ENCODE results near the gene TRAPPC8.

Gene TRAPPC8

GRCh38 chr18:31978616-31979015 is 35.7 kb upstream of the TRAPPC8 start:
- no peak overlapping the region for H3K4me3 ChIP-seq (ENCODE audit: low read depth, low read length)
- no peak for TF ChIP-seq CTCF (IDR thresholded peaks at IDR 0.05; ENCODE audit: low read depth, low read length)

DNA sequence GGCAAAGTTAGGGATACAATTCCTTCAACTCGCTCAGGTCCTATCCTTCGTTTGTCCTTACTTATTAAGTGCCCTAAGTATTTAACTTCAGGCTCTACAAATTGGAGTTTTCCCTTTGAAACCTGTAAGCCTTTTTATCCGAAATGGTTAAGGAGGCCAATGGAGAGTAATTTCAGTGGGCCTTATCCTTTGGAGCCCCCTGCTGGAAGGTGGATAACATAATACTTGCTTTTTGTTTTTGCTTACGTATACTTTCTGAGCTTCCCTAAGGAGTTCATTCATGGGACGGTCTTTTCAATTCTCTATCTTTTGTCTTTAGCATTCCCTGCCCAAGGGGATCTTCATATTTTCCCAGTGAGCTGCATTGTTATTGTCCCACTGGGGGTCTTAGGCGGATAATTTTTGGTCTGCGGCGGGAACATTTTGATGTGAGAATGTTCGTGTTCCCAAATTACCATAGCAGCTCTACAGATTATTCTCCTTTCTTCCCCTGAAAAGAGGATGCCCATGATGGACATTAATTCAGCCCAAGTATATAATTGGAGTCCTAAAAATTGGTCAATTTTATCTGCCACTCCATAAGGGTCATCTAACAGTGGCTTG is 34.4 kb upstream of the TRAPPC8 start:
- no peak overlapping the region for H3K4me3 ChIP-seq (ENCODE audit: low read depth, low read length)
- peak; percentile 31; the same call in 1 of the 2 replicates for TF ChIP-seq CTCF (IDR thresholded peaks at IDR 0.05; ENCODE audit: low read depth, low read length)

DNA sequence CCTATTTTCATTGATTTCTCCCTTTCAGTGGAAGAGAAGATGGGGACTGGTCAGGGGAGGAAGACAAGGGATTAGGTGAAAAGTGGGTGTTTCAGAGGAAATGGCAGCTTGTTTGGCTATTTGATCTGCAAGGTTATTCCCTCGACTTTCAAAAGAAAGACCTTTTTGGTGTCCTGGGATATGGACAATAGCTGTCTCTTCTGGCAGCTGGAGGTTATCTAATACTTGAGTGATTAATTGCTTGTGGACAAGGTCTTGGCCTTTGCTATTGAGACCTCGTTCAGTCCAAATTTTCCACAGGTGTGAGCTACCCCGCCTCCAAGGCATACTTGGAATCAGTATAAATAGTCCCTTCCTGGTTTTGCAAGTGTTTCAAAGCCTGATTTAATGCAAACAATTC is 33.3 kb upstream of the TRAPPC8 start:
- TF ChIP-seq CTCF (IDR thresholded peaks at IDR 0.05; ENCODE audit: low read depth, low read length), result no peak
- no peak overlapping the region for H3K4me3 ChIP-seq (ENCODE audit: low read depth, low read length)

- TF ChIP-seq CTCF (IDR thresholded peaks at IDR 0.05; ENCODE audit: low read depth, low read length), result no peak
- no peak overlapping the region for H3K4me3 ChIP-seq (ENCODE audit: low read depth, low read length)
These were observed 31.1 kb upstream of the TRAPPC8 start for GRCh38 chr18:31973929-31974546.

DNA sequence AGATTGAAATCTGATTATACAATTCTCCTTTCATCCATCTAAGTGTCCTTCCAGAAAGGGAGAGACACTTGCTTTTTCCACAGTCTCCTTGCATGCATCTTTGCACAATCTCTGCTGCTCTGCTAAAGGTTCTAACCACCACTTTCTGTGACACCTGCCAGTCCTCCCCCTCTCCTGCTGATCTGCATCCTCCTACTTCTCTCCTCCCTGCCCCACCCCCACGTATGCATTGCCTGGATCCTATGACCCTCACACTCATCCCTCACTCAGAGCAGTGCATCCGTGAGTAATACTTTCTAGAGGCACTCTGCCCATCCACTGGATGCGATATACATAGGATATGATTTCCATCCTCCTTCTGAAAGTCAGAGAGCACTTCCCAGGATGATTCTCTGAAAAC is 27.7 kb upstream of the TRAPPC8 start:
- no peak for TF ChIP-seq CTCF (IDR thresholded peaks at IDR 0.05; ENCODE audit: low read depth, low read length)
- H3K4me3 ChIP-seq (ENCODE audit: low read depth, low read length), result no peak overlapping the region

DNA sequence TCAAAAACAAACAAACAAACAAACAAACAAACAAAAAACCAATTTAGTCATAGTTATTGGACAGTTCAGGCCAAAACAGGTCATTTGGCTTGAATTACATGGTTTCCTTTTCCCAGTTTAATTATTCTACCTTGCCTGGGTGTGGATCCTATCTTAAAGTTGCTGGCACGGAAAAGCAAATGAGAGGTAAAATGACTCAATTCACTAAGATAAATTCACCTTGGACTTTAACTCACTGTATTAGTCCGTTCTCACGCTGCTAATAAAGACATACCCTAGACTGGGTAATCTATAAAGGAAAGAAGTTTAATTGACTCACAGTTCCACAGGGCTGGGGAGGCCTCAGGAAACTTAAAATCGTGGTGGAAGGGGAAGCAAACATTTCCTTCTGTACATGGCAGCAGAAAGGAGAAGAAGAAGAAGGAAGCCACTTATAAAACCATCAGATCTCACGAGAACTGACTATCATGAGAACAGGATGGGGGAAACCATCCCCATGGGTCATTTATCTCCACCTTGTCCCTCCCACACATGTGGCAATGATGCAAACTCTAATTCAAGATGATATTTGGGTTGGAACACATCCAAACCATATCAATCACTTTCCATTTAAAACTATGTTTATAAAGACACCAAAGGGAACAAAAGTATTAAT is 22.5 kb upstream of the TRAPPC8 start:
- no peak overlapping the region for H3K4me3 ChIP-seq (ENCODE audit: low read depth, low read length)
- no peak for TF ChIP-seq CTCF (IDR thresholded peaks at IDR 0.05; ENCODE audit: low read depth, low read length)

- H3K4me3 ChIP-seq (ENCODE audit: low read depth, low read length), result no peak overlapping the region
- no peak for TF ChIP-seq CTCF (IDR thresholded peaks at IDR 0.05; ENCODE audit: low read depth, low read length)
These were observed 14.8 kb upstream of the TRAPPC8 start for GRCh38 chr18:31957728-31958127.

Data from WI38 (cell line).